ENCODE data around the gene PARD3B.

PARD3B gene

GRCh38 chr2:205171261-205171940 is 626.1 kb downstream of the PARD3B start:
- TF ChIP-seq EZH2phosphoT487 (conservative IDR thresholded peaks at IDR 0.05; ENCODE audit: low read length) (no peak), CTCF (IDR thresholded peaks at IDR 0.05; ENCODE audit: insufficient read depth, low read length, poor library complexity, severe bottlenecking) (no peak)
- Histone ChIP-seq H3K27ac (ENCODE audit: low read depth, low read length) (no peak overlapping the region), H3K4me3 (ENCODE audit: insufficient read depth, low read length, poor library complexity, severe bottlenecking) (no peak overlapping the region)

DNA sequence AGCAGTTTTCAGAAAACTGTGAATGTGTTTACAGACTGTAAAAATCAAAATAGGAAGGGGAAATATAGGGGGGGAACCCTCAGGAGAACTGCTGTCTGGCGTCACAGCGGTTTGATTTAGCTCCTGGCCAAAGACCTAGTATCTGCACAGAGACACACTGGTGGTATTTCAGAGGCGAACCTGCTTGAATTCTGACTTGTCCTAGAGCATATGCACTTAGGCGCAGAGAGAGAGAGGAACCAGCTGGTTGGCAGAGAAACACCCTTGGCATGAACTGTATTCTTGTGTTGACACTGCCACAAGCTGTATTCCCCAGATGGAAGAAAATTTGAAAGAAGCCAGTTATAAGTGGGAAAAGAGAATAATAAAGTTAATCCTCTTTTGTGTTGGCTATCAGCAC is 630.6 kb downstream of the PARD3B start:
- no peaks in the 10 kb centered on the region for H3K27me3 ChIP-seq (ENCODE audit: low read length)
- no peaks in the 10 kb centered on the region for H4K20me1 ChIP-seq (ENCODE audit: low read depth, low read length)
- no peak overlapping the region for H3K27ac ChIP-seq (ENCODE audit: low read depth, low read length)
- H3K4me3 ChIP-seq (ENCODE audit: insufficient read depth, low read length, poor library complexity, severe bottlenecking): no peak overlapping the region
- H3K36me3 ChIP-seq (ENCODE audit: low read length): no peaks in the 10 kb centered on the region
- H3K9me3 ChIP-seq (ENCODE audit: insufficient read depth, low read length): no peaks in the 10 kb centered on the region
- H2AFZ ChIP-seq (ENCODE audit: low read depth, low read length, severe bottlenecking): no peak overlapping the region
- no peak overlapping the region for H3K9ac ChIP-seq (ENCODE audit: low read length)
- peaks cover 3% of the 10 kb centered on the region; the same call in 1 of the 2 replicates for H3K9me2 ChIP-seq (replicated peaks; ENCODE audit: insufficient read depth, low read length)
- TF ChIP-seq CTCF (IDR thresholded peaks at IDR 0.05; ENCODE audit: insufficient read depth, low read length, poor library complexity, severe bottlenecking) (no peak), EZH2phosphoT487 (conservative IDR thresholded peaks at IDR 0.05; ENCODE audit: low read length) (no peak)
- H3K4me2 ChIP-seq (ENCODE audit: low read depth, low read length, poor library complexity, severe bottlenecking): no peak overlapping the region
- H3F3A ChIP-seq (ENCODE audit: insufficient read depth): no peaks in the 10 kb centered on the region
- no peaks in the 10 kb centered on the region for H3K79me2 ChIP-seq (ENCODE audit: insufficient read depth, low read length)

More at GRCh38 chr2:205171261-205171940, 626.1 kb downstream of the PARD3B start:
- Histone ChIP-seq H3K9me3 (ENCODE audit: insufficient read depth, low read length) (no peaks in the 10 kb centered on the region), H4K20me1 (ENCODE audit: low read depth, low read length) (no peaks in the 10 kb centered on the region), H3K4me2 (ENCODE audit: low read depth, low read length, poor library complexity, severe bottlenecking) (no peak overlapping the region), H3F3A (ENCODE audit: insufficient read depth) (no peaks in the 10 kb centered on the region), H3K9ac (ENCODE audit: low read length) (no peak overlapping the region), H3K9me2 (replicated peaks; ENCODE audit: insufficient read depth, low read length) (peaks cover 3% of the 10 kb centered on the region; the same call in 1 of the 2 replicates), H3K36me3 (ENCODE audit: low read length) (no peaks in the 10 kb centered on the region), H3K79me2 (ENCODE audit: insufficient read depth, low read length) (no peaks in the 10 kb centered on the region), H3K27me3 (ENCODE audit: low read length) (no peaks in the 10 kb centered on the region), H2AFZ (ENCODE audit: low read depth, low read length, severe bottlenecking) (no peak overlapping the region)

- Histone ChIP-seq H2AFZ (ENCODE audit: low read depth, low read length, severe bottlenecking) (no peak overlapping the region), H3K9me3 (ENCODE audit: insufficient read depth, low read length) (no peaks in the 10 kb centered on the region), H3K9ac (ENCODE audit: low read length) (no peak overlapping the region), H3K4me3 (ENCODE audit: insufficient read depth, low read length, poor library complexity, severe bottlenecking) (no peak overlapping the region), H3K27me3 (ENCODE audit: low read length) (no peaks in the 10 kb centered on the region), H3K79me2 (ENCODE audit: insufficient read depth, low read length) (no peaks in the 10 kb centered on the region), H3K4me2 (ENCODE audit: low read depth, low read length, poor library complexity, severe bottlenecking) (no peak overlapping the region), H4K20me1 (ENCODE audit: low read depth, low read length) (no peaks in the 10 kb centered on the region), H3K36me3 (ENCODE audit: low read length) (no peaks in the 10 kb centered on the region), H3K27ac (ENCODE audit: low read depth, low read length) (no peak overlapping the region), H3F3A (ENCODE audit: insufficient read depth) (no peaks in the 10 kb centered on the region), H3K9me2 (replicated peaks; ENCODE audit: insufficient read depth, low read length) (peaks cover 3% of the 10 kb centered on the region; the same call in 1 of the 2 replicates)
- no peak for TF ChIP-seq CTCF (IDR thresholded peaks at IDR 0.05; ENCODE audit: insufficient read depth, low read length, poor library complexity, severe bottlenecking)
- no peak for TF ChIP-seq EZH2phosphoT487 (conservative IDR thresholded peaks at IDR 0.05; ENCODE audit: low read length)
These were observed 631.3 kb downstream of the PARD3B start for GRCh38 chr2:205176546-205176945.

Data from SU-DHL-6 (cell line).